Kidney (tissue), 14 donors: ENCODE results near the gene MBD5. TPM values are rescaled to one million over a fixed set of nuclear protein-coding genes. Genes with fewer than 3 reads are reported as not detected.

Experiments
- DNase-seq, 5 donors: peaks; one replicate each; pipeline ENCODE4 v3.0.0-alpha.2; 2013 to 2020
- FAIRE-seq: peaks from 2 replicates; lab custom pipeline; 2012; peaks lifted over from hg19 to GRCh38; lab: Jason Lieb, UNC
- H3K27ac ChIP-seq, 2 donors: one replicate each; pipeline ENCODE4 v1.7.0; 2013; ENCODE audit warnings: low read depth in 2 of 2, low read length in 2 of 2, inconsistent platforms in 1 of 2
- H3K27me3 ChIP-seq: one replicate; pipeline ENCODE4 v1.7.1; 2013; ENCODE audit warnings: low read length, inconsistent platforms; ENCODE audit not compliant: control insufficient read depth, insufficient read depth
- H3K36me3 ChIP-seq, 3 donors: one replicate each; pipeline versions ENCODE4 v1.7.0 to v1.7.1; 2013; ENCODE audit warnings: low read length in 3 of 3, control low read depth in 1 of 3, inconsistent platforms in 1 of 3; ENCODE audit not compliant: insufficient read depth in 3 of 3, control insufficient read depth in 2 of 3
- H3K4me1 ChIP-seq, 3 donors: one replicate each; pipeline versions ENCODE4 v1.7.0 to v1.7.1; 2013; ENCODE audit warnings: low read length in 3 of 3, inconsistent platforms in 1 of 3, low read depth in 1 of 3; ENCODE audit not compliant: control insufficient read depth in 2 of 3, insufficient read depth in 2 of 3
- H3K4me3 ChIP-seq, 3 donors: one replicate each; pipeline versions ENCODE4 v1.7.0 to v1.8.1; 2013; ENCODE audit warnings: low read length in 3 of 3, control low read depth in 1 of 3, inconsistent platforms in 1 of 3
- H3K9ac ChIP-seq, 3 donors: one replicate each; pipeline versions ENCODE4 v1.7.0 to v1.7.1; 2013; ENCODE audit warnings: low read length in 3 of 3, control low read depth in 1 of 3, inconsistent platforms in 1 of 3
- H3K9me3 ChIP-seq, 3 donors: one replicate each; pipeline versions ENCODE4 v1.7.0 to v1.7.1; 2013; ENCODE audit warnings: low read length in 3 of 3, control low read depth in 1 of 3, inconsistent platforms in 1 of 3; ENCODE audit not compliant: control insufficient read depth in 2 of 3, insufficient read depth in 1 of 3
- intact Hi-C: fragments of 100-400 bp; cut with DNase I; formaldehyde crosslinking; loops from one replicate; pipeline ENCODE4 v1.11.1; 2022
- polyA plus RNA-seq: library from polyadenylated mRNA; stranded (reverse); fragments of 350-450 nt; fragmentation: Illumina TruSeq; extraction: RNeasy Lipid Tissue Mini Kit (QIAGEN cat#74804); gene quantifications from one replicate; pipeline ENCODE4 v1.2.3, GENCODE V29; 2014; ENCODE audit warnings: low read depth, low replicate concordance; ENCODE audit not compliant: insufficient read depth
- total RNA-seq: library from RNA; stranded (reverse); fragmentation: NEBNext Ultra II Directional; extraction: Animal tissue kit (Norgen Biotek cat#: 25700); gene quantifications from one replicate; pipeline ENCODE4 v1.2.1, GENCODE V29; 2021
- TF ChIP-seq, protein P1 (sequence below): IDR thresholded peaks from 3 replicates; pipeline ENCODE4 v1.5.1; 2012; ENCODE audit warnings: mild to moderate bottlenecking, moderate library complexity, borderline replicate concordance; ENCODE audit not compliant: insufficient read depth; ENCODE audit errors: extremely low read depth
- donor health status: control.
- donor health status: control.
- donor health status: control.
- donor health status: control.
- donor health status: control.
- donor health status: DM: yes; HTN: yes; CAD: no.
- donor health status: Normal renal cell carcinoma (clear cell type).

Gene MBD5
- total and polyA plus RNA-seq, 2 donors from 2014 or later = 6.9 to 66.8 TPM

GRCh38 chr2:148517822-148518221 lies 496.9 kb downstream of the MBD5 start:
- Histone ChIP-seq H3K27ac (no peak overlapping the region), H3K9ac (no peak overlapping the region), H3K4me3 (no peak overlapping the region), H3K9me3 (no peaks in the 10 kb centered on the region), H3K27me3 (no peaks in the 10 kb centered on the region), H3K36me3 (peaks cover 0 to 2% (median 0%) of the 10 kb centered on the region in 3 donors), H3K4me1 (peaks cover 0 to 2% (median 0%) of the 10 kb centered on the region in 3 donors)
- intact Hi-C loops = no loop called here
- DNase-seq = no peak
- FAIRE-seq = no peak
- TF ChIP-seq, protein P1, sequence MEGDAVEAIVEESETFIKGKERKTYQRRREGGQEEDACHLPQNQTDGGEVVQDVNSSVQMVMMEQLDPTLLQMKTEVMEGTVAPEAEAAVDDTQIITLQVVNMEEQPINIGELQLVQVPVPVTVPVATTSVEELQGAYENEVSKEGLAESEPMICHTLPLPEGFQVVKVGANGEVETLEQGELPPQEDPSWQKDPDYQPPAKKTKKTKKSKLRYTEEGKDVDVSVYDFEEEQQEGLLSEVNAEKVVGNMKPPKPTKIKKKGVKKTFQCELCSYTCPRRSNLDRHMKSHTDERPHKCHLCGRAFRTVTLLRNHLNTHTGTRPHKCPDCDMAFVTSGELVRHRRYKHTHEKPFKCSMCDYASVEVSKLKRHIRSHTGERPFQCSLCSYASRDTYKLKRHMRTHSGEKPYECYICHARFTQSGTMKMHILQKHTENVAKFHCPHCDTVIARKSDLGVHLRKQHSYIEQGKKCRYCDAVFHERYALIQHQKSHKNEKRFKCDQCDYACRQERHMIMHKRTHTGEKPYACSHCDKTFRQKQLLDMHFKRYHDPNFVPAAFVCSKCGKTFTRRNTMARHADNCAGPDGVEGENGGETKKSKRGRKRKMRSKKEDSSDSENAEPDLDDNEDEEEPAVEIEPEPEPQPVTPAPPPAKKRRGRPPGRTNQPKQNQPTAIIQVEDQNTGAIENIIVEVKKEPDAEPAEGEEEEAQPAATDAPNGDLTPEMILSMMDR = no peak

GRCh38 chr2:148519013-148519412 lies 498.1 kb downstream of the MBD5 start:
- H3K4me1 ChIP-seq = peaks cover 0 to 2% (median 0%) of the 10 kb centered on the region in 3 donors
- no peak for FAIRE-seq
- intact Hi-C loops = no loop called here
- no peak overlapping the region for H3K4me3 ChIP-seq
- no peaks in the 10 kb centered on the region for H3K27me3 ChIP-seq
- no peaks in the 10 kb centered on the region for H3K9me3 ChIP-seq
- TF ChIP-seq, protein P1 = no peak
- peaks cover 0 to 2% (median 0%) of the 10 kb centered on the region in 3 donors for H3K36me3 ChIP-seq
- no peak for DNase-seq
- H3K9ac ChIP-seq = no peak overlapping the region
- no peak overlapping the region for H3K27ac ChIP-seq

DNA sequence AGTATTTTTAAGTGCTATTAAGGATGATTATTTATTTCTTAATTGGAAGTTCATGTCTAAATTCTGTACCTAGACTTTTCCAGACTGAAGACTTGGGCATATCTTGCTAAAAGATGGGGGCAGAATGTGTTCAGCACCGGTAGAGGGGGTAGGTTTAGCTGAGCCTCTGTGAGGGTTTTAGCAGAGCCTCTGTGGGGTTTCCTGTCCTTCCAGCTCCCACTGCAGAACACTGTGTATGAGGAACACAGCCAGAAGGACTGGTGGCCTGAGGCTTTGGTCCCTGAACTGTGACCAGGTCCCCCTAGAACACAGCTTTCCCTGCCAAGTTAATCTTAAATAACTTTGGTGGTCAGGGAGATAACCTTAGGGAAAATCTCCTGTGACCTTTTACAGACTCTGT lies 500.3 kb downstream of the MBD5 start:
- TF ChIP-seq, protein P1 = no peak
- Histone ChIP-seq H3K4me1 (peaks cover 0 to 2% (median 0%) of the 10 kb centered on the region in 3 donors), H3K9ac (no peak overlapping the region), H3K9me3 (no peaks in the 10 kb centered on the region), H3K27ac (no peak overlapping the region), H3K27me3 (no peaks in the 10 kb centered on the region), H3K36me3 (no peaks in the 10 kb centered on the region), H3K4me3 (no peak overlapping the region)
- DNase-seq (no peak), FAIRE-seq (no peak)
- intact Hi-C loops = no loop called here

GRCh38 chr2:148523315-148523714 lies 502.4 kb downstream of the MBD5 start:
- Histone ChIP-seq H3K9ac (no peak overlapping the region), H3K27me3 (no peaks in the 10 kb centered on the region), H3K27ac (no peak overlapping the region), H3K9me3 (no peaks in the 10 kb centered on the region), H3K4me3 (no peak overlapping the region), H3K4me1 (peaks cover 0 to 2% (median 0%) of the 10 kb centered on the region in 3 donors), H3K36me3 (no peaks in the 10 kb centered on the region)
- intact Hi-C loops = no loop called here
- FAIRE-seq (no peak), DNase-seq (no peak)
- TF ChIP-seq, protein P1 = no peak
